HS-5 (cell line): ENCODE measurements around the gene IGDCC3.

Experiments
- DNase-seq: peaks from one replicate; pipeline ENCODE4 v3.0.0-alpha.2; 2012; ENCODE audit warnings: low read depth

IGDCC3 gene

GRCh38 chr15:65377976-65378366 lies at the start of gene IGDCC3:
TSS of gene IGDCC3 (minus strand) at chr15:65378002. CDS start at chr15:65377788, 214 bp downstream.
- DNase-seq: no peak

DNA sequence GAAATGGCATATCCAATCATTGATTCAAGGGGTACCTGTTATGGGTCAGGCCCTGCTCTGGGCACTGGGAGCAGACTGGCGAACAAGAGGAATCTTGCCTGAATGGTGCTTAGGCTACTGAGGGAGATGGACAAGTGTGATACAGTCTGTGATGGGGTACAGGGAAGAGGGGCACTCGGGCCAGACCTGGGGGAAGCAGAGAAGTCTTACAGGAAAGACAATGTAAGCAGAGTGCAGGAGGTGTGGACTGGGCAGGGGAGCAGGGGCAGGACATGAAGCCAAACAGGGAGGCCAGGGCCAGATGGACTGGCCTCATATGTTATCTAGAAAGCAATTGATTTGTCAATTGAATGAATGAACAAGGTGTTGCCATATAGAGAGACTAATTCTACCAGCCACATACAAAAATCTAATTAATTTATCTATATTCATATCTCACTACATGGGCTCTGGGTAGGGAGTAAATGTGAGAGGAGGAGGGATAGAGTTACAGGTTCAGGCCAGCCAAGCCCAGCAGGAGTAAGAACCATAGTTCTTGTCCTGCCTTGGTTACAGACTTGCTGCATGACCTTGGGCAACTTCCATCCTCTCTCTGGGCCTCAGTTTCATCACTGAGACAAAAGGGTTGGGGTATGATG lies 48.5 kb upstream of the IGDCC3 start:
- no peak for DNase-seq

DNA sequence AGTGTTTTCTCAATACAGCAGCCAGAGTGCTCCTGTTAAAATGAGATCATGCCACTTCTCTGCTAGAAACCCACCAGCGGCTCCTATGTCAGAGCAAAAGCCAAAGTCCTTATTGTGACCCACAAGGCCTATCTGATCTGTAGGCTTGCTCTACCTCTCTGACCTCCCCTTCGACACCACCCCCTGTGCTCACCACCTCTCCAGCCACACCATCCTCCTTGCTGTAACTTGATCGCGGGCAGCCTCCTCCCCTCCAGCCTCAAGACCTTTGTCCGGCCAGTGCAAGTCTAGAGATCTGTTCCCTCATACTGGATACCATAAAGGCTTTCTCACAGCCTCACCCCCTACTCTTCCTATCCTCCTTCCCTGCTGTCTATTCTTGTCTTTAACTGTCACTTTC lies 46.9 kb upstream of the IGDCC3 start:
- no peak for DNase-seq

DNA sequence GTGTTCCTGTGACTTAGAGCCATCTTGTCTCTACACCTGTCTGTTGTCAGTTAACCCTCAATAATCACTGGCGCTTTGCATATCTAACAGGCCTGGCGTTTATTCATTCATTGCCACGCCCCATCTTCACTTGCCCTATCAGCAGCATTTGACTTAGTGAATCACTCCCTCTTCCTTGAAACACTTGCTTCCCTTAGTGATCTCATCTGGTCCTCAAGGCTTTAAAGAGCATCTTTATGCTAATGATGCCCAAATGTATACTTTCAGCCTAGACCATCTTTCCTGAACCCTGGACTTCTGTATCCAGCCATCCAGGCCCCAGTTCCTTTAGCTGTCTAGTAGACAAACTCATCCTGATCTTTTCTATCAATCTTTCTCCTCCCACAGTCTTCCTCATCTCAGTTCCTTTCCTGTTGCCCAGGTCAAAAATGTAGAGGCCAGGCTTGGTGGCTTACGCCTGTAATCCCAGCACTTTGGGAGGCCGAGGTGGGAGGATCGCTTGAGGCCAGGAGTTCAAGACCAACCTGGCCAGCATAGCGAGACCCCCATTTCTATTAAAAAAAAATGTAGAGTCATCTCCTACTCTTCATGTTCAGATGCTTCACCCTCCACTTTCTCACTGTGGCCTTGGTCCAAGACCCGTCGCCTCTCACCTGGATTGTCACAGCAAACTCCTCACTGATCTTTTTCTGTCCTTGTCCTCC lies 46.3 kb upstream of the IGDCC3 start:
- DNase-seq: no peak

DNA sequence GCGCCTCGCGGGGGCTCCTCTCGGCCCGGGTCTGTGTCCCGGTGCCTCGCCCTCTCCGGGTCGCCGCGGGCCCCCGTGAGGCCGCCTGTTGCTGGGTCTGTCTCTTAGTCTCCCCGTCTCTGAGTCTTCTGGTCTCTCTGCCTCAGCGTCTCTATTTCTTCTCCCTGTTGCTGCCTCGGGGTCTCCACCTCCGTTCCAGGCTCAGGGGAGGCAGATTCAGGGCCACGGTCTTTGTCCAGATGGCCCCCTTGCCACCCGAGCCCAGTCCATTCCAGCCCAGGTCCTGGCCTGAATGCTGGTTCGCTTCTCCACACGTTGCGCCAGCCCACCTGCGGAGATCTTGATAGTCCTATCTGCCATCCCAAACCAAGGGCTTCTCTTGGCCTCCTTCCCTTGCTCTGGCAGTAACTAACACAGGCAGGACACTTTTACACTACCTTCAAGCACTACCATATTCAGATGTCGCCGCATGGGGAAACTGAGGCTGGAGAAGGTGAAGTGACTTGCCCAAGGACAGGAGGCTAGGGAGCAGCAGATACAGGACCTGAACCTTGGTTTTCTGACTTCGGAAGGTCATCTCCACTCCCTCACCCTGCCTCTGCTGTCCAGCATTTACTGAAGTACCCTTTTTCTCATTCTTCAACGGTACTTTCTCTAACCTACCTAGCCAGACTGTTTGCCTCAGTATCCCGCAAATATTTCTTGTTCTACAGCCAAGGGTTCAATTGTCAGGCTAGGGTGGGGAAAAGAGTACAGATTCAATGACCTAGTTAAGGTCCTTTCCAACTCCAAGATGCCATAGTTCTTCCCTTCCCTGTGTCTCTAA lies 45.6 kb upstream of the IGDCC3 start:
- DNase-seq: no peak

GRCh38 chr15:65421360-65422215 lies 43.8 kb upstream of the IGDCC3 start:
- no peak for DNase-seq

DNA sequence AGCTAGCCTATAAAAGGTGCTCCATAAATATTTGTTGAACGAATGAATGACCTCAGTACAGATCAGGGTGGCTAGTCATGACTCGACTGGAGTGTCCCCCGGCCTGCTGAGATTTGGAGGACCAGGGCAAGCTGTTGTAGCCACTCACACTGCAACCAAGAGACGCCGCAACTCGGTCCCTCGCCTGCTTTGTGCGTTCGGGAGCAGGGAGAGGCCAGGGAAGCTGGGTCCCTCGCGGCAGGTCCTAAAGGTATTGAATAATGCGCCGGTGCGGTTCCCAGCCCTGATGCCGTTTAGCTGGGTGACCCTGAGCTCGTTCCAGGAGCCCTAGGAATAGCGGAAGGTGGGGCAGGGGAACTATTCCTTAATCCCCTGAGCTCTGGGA lies 43.2 kb upstream of the IGDCC3 start:
- DNase-seq: no peak

- no peak for DNase-seq
Observed at GRCh38 chr15:65418596-65418995, 40.8 kb upstream of the IGDCC3 start.

DNA sequence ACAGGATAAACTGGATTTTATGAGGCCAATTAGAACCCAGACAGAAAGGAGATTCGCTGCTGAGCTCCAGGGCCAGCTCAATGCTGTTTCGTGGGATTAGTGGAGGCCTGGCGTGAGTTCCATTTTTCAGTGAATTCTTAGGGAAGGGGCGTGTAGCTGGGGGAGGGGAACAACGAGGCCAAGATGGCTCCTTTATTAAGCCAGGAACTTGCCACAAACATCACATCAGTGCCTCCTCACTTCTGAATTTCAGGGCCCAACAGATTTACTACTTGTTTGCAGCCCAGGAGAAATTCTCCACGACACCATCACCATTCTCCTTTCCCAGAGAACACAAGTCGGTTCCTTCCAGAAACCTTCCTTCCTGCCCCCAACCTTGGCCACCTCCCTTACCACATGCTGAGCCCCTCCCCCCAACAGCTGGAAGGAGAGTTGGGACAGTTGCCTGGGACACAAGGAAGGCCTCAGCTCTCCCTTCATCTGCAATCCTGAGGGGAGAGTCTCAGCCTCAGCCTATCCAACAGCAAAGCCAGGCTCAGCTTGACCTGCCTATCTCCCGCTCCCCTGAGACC lies 39.1 kb upstream of the IGDCC3 start:
- no peak for DNase-seq

GRCh38 chr15:65414841-65415621 lies 37.2 kb upstream of the IGDCC3 start:
- no peak for DNase-seq

DNA sequence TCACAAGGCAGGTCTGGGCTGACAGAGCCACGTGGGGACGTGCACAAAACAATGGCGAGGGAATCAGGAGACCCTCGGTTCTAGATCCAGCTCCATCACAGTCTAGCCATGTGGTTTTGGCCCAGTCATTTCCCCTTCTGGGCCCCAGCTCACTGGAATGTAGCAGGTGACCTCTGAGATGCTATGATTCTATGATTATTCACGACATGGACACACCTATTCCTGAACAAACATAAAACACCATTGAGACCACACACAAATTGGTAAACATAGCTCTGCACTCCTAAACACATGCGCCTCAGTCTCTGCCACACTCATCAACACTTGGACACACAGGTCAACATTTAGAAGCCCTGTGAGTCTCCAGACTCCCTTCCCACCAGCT lies 36.0 kb upstream of the IGDCC3 start:
- no peak for DNase-seq

GRCh38 chr15:65413051-65413759 lies 35.4 kb upstream of the IGDCC3 start:
- no peak for DNase-seq

DNA sequence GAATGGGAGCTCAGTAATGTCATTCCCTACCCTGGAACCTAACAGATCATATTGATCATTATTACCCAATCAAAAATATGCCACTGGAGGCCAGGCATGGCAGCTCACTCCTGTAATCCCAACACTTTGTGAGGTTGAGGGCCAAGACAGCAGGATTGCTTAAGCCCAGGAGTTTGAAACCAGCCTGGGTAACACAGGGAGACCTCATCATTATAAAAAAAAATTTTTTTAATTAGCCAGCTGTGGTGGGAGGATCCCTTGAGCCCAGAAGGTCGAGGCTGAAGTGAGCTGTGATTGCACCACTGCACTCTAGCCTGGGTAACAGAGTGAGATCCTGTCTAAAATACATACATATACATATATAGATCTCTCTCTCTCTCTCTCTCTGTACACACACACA lies 34.8 kb upstream of the IGDCC3 start:
- DNase-seq: no peak

GRCh38 chr15:65411465-65412071 lies 33.8 kb upstream of the IGDCC3 start:
- DNase-seq: no peak

- no peak for DNase-seq
Observed at GRCh38 chr15:65410972-65411371, 33.2 kb upstream of the IGDCC3 start.

GRCh38 chr15:65410036-65410435 lies 32.2 kb upstream of the IGDCC3 start:
- no peak for DNase-seq

DNA sequence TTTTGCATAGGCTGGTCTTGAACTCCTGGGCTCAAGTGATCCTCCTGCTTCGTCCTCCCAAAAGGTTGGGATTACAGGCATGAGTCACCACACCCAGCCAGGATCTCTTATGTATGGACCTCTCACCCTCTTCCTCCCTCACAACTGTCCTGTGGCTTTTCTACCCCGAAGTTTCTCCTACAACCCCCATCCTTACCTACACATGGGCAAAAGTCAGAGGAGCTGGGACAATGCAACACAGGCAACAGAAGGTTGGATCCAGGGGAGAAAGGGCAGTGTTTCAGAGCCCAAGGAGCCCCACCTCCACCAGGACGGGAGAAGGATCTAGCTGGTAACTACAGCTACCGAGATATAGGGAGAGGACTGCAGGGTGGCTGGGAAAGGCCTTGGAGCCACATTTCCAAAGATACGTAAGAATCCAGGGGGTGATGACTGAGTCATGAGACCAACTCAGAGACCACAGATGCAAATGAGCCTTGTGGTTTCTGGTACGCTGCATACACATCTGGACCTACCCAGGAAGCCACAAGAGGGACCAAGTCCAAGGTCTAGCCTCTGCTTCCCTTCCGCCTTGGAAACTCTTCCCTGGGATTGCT lies 31.3 kb upstream of the IGDCC3 start:
- peak; percentile 85 for DNase-seq

DNA sequence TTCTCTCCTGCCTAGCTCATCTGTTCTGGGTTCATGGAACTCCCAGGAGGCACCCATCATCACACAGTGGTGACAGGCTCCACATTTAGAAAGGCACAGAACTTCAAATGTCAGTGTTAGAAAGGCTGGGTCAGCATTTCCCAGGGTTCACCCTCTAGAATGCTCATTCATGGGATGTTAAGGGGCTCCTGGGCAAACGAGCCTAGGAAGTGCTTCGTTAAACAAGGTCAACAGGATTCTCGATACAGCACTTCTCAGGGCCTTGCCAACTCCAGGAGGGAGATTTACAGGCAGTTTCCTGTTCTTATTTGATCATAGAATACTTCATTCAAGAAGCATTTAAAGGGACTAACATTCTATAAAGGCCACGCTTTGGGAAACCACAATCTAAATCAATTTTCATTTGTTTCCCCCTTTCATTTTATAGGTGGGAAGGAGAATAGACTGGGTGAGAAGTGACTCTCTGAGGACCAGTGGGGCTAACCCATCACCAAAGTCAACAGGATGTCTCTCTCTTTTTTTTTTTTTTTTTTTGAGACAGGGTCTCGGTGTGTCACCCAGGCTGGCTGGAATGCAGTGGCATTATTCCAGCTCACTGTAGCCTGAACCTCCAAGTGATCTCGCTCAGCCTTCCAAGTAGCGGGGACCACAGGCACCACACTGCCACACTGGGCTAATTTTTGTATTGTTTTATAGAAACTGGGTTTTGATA lies 30.7 kb upstream of the IGDCC3 start:
- no peak for DNase-seq
